Mesenteric fat pad (tissue), 1 donor: Measurements from ENCODE around the gene UAP1L1. TPM values are rescaled to one million over a fixed set of nuclear protein-coding genes. Genes with fewer than 3 reads are reported as not detected.

Experiments
- DNase-seq: peaks from one replicate; pipeline ENCODE4 v3.0.0-alpha.2; 2020; ENCODE audit warnings: low spot score
- total RNA-seq: library from RNA; stranded (reverse); fragmentation: NEBNext Ultra II Directional; extraction: Animal tissue kit (Norgen Biotek cat#: 25700); gene quantifications from one replicate; pipeline ENCODE4 v1.2.1, GENCODE V29; 2021
- donor health status: DM: yes; HTN: yes; CAD: no.

The UAP1L1 gene
- total RNA-seq, 1 donor from 2014 or later: 28.1 TPM

- DNase-seq: no peak
Measured at GRCh38 chr9:137089232-137089947, 12.1 kb downstream of the UAP1L1 start.

GRCh38 chr9:137095664-137096517 is 18.6 kb downstream of the UAP1L1 start:
- no peak for DNase-seq

- no peak for DNase-seq
Measured at GRCh38 chr9:137096785-137097546, 19.6 kb downstream of the UAP1L1 start.

- DNase-seq: no peak
Measured at GRCh38 chr9:137097761-137098462, 20.6 kb downstream of the UAP1L1 start.

GRCh38 chr9:137099231-137099630 is 21.9 kb downstream of the UAP1L1 start:
- no peak for DNase-seq

- no peak for DNase-seq
Measured at GRCh38 chr9:137103206-137103999, 26.1 kb downstream of the UAP1L1 start.

GRCh38 chr9:137105814-137106661 is 28.7 kb downstream of the UAP1L1 start:
- no peak for DNase-seq

GRCh38 chr9:137106662-137107250 is 29.4 kb downstream of the UAP1L1 start:
- no peak for DNase-seq

GRCh38 chr9:137107312-137107921 is 30.1 kb downstream of the UAP1L1 start:
- DNase-seq: no peak

GRCh38 chr9:137107982-137108381 is 30.7 kb downstream of the UAP1L1 start:
- no peak for DNase-seq

GRCh38 chr9:137108608-137109249 is 31.4 kb downstream of the UAP1L1 start:
- no peak for DNase-seq

GRCh38 chr9:137109250-137110146 is 32.2 kb downstream of the UAP1L1 start:
- no peak for DNase-seq

- no peak for DNase-seq
Measured at GRCh38 chr9:137110147-137110910, 33.0 kb downstream of the UAP1L1 start.

GRCh38 chr9:137110911-137111787 is 33.8 kb downstream of the UAP1L1 start:
- DNase-seq: no peak
